K562 (cell line): ENCODE measurements around the gene RXRB. TPM values are rescaled to one million over a fixed set of nuclear protein-coding genes. Genes with fewer than 3 reads are reported as not detected.

Experiments
- ARID3B ChIP-seq: fragments of 250-450 bp; sonication (Bioruptor Pico); IDR thresholded peaks from 2 replicates; pipeline ENCODE4 v1.4.0; 2020; ENCODE audit warnings: borderline replicate concordance
- PREB ChIP-seq: sonication (generic); formaldehyde crosslinking; IDR thresholded peaks from 2 replicates; pipeline ENCODE4 v1.8.1; 2023; ENCODE audit warnings: mild to moderate bottlenecking, missing genetic modification reagents
- SMAD3 ChIP-seq: fragments of 450-650 bp; formaldehyde crosslinking; conservative IDR thresholded peaks from 2 replicates; pipeline ENCODE4 v1.4.0; 2020; ENCODE audit warnings: mild to moderate bottlenecking
- SRSF1 ChIP-seq: fragments of 200-400 bp; formaldehyde crosslinking; IDR thresholded peaks from 2 replicates; pipeline ENCODE4 v1.6.1; 2017; ENCODE audit warnings: mild to moderate bottlenecking, low read depth, low read length, moderate library complexity
- TCF7 ChIP-seq: sonication (generic); IDR thresholded peaks from 2 replicates; pipeline ENCODE4 v1.6.1; 2016; ENCODE audit warnings: antibody characterized with exemption, borderline replicate concordance
- ZBTB1 ChIP-seq: sonication (generic); formaldehyde crosslinking; IDR thresholded peaks from 2 replicates; pipeline ENCODE4 v1.8.1; 2023; ENCODE audit warnings: missing genetic modification reagents, low read depth, mild to moderate bottlenecking, borderline replicate concordance
- ZBTB34 ChIP-seq: fragments of 250-450 bp; sonication (Bioruptor Pico); IDR thresholded peaks from 2 replicates; pipeline ENCODE4 v1.8.0; 2021; ENCODE audit warnings: mild to moderate bottlenecking, moderate library complexity
- ZBTB40 ChIP-seq, 2 experiments: fragments of 450-650 bp in 1 of 2; sonication (generic) in 1 of 2; formaldehyde crosslinking in 1 of 2; IDR thresholded peaks; 2 replicates each; pipeline versions ENCODE4 v1.7.1 to v1.9.0; 2016 to 2022; ENCODE audit warnings: inconsistent platforms in 1 of 2, mild to moderate bottlenecking in 1 of 2, missing genetic modification reagents in 1 of 2
- ZFP91 ChIP-seq: sonication (generic); formaldehyde crosslinking; IDR thresholded peaks from 2 replicates; pipeline ENCODE4 v1.8.0; 2022; ENCODE audit warnings: mild to moderate bottlenecking, missing genetic modification reagents
- polyA plus RNA-seq, 8 experiments: library from polyadenylated mRNA; depleted of rRNA in 4 of 8; stranded (reverse) in 5 of 8; unstranded in 3 of 8; fragments of >200 nt; fragmentation: Nextera tagmentation in 2 of 8; fragmentation: Illumina TruSeq in 1 of 8; extraction: Ambion mirVana in 2 of 8; extraction: Trizol in 1 of 8; gene quantifications; 2 replicates each; pipeline versions ENCODE4 v1.2.1 to v1.2.3, GENCODE V29; 2011 to 2014; ENCODE audit warnings: inconsistent platforms in 1 of 8, missing spikeins in 1 of 8
- total RNA-seq, 7 experiments: library from RNA; depleted of rRNA in 6 of 7; stranded (reverse); fragments of >200 nt in 6 of 7; fragmentation: Illumina TruSeq in 2 of 7; extraction: Trizol in 2 of 7; gene quantifications; 2 replicates each; pipeline versions ENCODE4 v1.2.1 to v1.2.3, GENCODE V29; 2011 to 2021; ENCODE audit warnings: low replicate concordance in 1 of 7

RXRB gene
- total and polyA plus RNA-seq, 9 of the 15 experiments (the other 6 are each of a cell fraction or from before 2014, with no cell fraction given) = 0.76 to 35.5 (median 18.4) TPM

- peak; percentile 32; the same call in 1 of the 2 replicates for TF ChIP-seq ZBTB40 (IDR thresholded peaks at IDR 0.05)
- TF ChIP-seq ZBTB40 (CRISPR knock-in tag; IDR thresholded peaks at IDR 0.05) = no peak
- no peak for TF ChIP-seq TCF7
- TF ChIP-seq SRSF1 = no peak
- TF ChIP-seq SMAD3 (CRISPR knock-in tag) = no peak
- TF ChIP-seq ZFP91 = 0 out of 2 replicates have a peak, but pooled peaks have one; percentile 47
- TF ChIP-seq ZBTB1 (CRISPR knock-in tag) = no peak
- TF ChIP-seq ZBTB34 = no peak
- TF ChIP-seq PREB = no peak
- TF ChIP-seq ARID3B (CRISPR knock-in tag) = 0 out of 2 replicates have a peak, but pooled peaks have one; percentile 14
Observed at GRCh38 chr6:33249732-33250630, 49.5 kb upstream of the RXRB start (continued).
